ENCODE results near the gene APH1B.

Gene APH1B

GRCh38 chr15:63254991-63255390 is 22.4 kb upstream of the APH1B start:
- DNase-seq = no peak

- DNase-seq = no peak
These were observed 21.9 kb upstream of the APH1B start for GRCh38 chr15:63255489-63255990.

GRCh38 chr15:63256433-63257274 is 20.8 kb upstream of the APH1B start:
- no peak for DNase-seq

- DNase-seq = no peak
These were observed 18.7 kb upstream of the APH1B start for GRCh38 chr15:63258658-63259057.

- no peak for DNase-seq
These were observed 16.6 kb upstream of the APH1B start for GRCh38 chr15:63260791-63261190.

- no peak for DNase-seq
These were observed 16.1 kb upstream of the APH1B start for GRCh38 chr15:63261311-63261710.

- no peak for DNase-seq
These were observed 13.9 kb upstream of the APH1B start for GRCh38 chr15:63263519-63263918.

- no peak for DNase-seq
These were observed 12.6 kb upstream of the APH1B start for GRCh38 chr15:63264688-63265293.

GRCh38 chr15:63274427-63274826 is 3.0 kb upstream of the APH1B start:
- no peak for DNase-seq

- no peak for DNase-seq
These were observed 915 bp upstream of the APH1B start for GRCh38 chr15:63276342-63277037.

- DNase-seq = no peak
These were observed 570 bp downstream of the APH1B start for GRCh38 chr15:63277893-63278456.

GRCh38 chr15:63283126-63283525 is 5.7 kb downstream of the APH1B start:
- no peak for DNase-seq

- no peak for DNase-seq
These were observed 6.9 kb downstream of the APH1B start for GRCh38 chr15:63284335-63284734.

GRCh38 chr15:63287109-63287508 is 9.7 kb downstream of the APH1B start:
- DNase-seq = no peak

- no peak for DNase-seq
These were observed 10.9 kb downstream of the APH1B start for GRCh38 chr15:63288342-63288741.

- DNase-seq = no peak
These were observed 11.5 kb downstream of the APH1B start for GRCh38 chr15:63288778-63289378.

GRCh38 chr15:63291507-63291906 is 14.1 kb downstream of the APH1B start:
- DNase-seq = no peak

- DNase-seq = no peak
These were observed 14.8 kb downstream of the APH1B start for GRCh38 chr15:63292241-63292640.

GRCh38 chr15:63292771-63293170 is 15.4 kb downstream of the APH1B start:
- DNase-seq = no peak

GRCh38 chr15:63294359-63294758 is 17.0 kb downstream of the APH1B start:
- DNase-seq = no peak

GRCh38 chr15:63295341-63295740 is 17.9 kb downstream of the APH1B start:
- no peak for DNase-seq

GRCh38 chr15:63296195-63296594 is 18.8 kb downstream of the APH1B start:
- DNase-seq = no peak
